Measurements from ENCODE around the gene BUB3.

BUB3 gene, protein sequence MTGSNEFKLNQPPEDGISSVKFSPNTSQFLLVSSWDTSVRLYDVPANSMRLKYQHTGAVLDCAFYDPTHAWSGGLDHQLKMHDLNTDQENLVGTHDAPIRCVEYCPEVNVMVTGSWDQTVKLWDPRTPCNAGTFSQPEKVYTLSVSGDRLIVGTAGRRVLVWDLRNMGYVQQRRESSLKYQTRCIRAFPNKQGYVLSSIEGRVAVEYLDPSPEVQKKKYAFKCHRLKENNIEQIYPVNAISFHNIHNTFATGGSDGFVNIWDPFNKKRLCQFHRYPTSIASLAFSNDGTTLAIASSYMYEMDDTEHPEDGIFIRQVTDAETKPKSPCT

GRCh38 chr10:123154092-123154710 is at the start of gene BUB3:
Gene BUB3 (plus strand): TSS chr10:123154402. CDS start chr10:123154918, 516 bp downstream.
- peak; percentile 92 for DNase-seq (ENCODE audit: low read depth)

- no peak for DNase-seq (ENCODE audit: low read depth)
Observed at GRCh38 chr10:123109466-123109865, 44.7 kb upstream of the BUB3 start.

DNA sequence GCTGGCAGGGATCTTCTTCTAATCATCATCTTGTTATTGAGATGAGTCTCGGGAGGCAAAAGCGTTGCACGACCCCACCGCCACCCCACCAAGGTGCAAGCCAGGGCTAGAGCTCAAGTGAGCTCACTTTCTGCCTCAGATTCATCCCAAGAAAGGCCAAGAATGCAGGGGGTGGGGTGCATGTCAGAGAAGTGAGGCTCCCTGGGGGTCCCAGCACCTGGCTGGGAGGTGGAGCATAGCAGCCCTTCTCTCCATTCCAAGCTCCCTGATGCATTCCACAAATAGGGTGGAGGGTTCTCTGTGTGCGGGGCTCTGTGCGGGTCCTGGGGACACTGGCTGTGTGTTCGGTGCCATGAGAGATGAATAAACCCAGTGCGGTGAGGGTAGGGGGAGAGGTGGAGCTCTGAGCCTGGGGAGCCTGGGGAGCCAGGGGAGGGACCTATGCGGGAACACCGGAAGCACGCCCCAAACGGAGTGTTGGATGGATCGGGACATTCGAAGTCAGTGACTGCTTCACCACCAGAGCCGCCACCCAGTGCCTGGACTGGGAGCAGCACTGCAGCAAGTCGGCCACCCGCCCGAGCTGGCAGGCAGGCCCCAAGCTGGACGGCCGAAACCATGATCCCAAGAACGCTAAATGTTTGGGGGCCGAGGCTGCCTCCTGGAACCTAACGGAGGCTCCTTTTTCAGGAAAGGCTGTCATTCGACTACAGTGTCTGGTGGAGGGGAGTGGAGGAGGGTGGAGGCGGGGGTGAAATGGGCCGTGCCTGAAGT is 36.4 kb upstream of the BUB3 start:
- DNase-seq (ENCODE audit: low read depth) = no peak

DNA sequence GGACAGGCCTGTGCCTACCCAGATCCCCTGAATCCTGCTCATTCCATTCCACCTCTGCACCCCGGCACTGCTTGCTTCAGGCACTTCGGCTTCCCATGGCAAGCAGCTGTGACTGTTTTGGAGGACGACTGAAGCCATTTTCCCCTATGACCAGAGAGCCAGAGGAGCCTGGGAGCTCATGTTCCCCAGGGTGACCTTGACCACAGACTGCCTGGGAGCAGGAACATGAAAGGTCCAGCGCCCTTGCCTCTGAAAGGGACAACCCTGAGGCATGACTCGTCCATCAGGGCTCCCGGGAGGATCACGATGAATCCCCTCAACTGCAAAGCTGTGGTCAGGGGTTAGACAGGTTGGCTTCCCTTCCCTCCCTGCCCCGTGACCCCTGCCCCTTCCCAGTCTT is 35.1 kb upstream of the BUB3 start:
- DNase-seq (ENCODE audit: low read depth) = no peak

- no peak for DNase-seq (ENCODE audit: low read depth)
Observed at GRCh38 chr10:123126246-123126645, 28.0 kb upstream of the BUB3 start.

DNA sequence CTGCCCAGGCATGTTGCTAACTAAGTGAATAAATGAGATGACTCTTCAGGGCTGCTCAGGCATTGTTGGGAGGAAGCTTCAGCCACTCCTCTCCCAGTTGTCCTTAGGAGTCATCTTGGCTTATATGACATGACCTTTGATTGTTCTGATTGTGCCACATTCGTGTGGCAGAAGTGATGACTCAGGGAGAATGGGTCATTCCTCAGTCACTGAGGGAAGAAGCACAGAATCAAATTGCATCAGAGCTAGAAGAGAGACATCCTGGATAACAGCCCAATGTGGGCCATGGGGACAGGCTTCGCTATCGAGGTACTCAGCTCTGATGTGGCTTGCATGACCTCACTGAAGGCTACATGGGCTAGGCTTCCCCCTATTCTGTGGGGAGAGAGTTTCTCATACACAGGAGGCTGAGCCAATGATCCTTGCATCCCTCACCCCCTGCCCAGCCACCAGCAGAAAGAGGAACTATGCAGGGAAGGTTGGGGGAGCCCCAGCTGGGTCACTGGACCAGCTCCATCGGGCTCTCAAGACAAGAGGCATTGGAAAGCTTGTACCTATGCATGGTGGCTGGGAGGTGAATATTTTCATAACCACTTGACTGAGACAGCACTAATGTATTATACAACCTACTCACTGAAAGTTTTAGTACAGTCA is 24.5 kb upstream of the BUB3 start:
- no peak for DNase-seq (ENCODE audit: low read depth)

DNA sequence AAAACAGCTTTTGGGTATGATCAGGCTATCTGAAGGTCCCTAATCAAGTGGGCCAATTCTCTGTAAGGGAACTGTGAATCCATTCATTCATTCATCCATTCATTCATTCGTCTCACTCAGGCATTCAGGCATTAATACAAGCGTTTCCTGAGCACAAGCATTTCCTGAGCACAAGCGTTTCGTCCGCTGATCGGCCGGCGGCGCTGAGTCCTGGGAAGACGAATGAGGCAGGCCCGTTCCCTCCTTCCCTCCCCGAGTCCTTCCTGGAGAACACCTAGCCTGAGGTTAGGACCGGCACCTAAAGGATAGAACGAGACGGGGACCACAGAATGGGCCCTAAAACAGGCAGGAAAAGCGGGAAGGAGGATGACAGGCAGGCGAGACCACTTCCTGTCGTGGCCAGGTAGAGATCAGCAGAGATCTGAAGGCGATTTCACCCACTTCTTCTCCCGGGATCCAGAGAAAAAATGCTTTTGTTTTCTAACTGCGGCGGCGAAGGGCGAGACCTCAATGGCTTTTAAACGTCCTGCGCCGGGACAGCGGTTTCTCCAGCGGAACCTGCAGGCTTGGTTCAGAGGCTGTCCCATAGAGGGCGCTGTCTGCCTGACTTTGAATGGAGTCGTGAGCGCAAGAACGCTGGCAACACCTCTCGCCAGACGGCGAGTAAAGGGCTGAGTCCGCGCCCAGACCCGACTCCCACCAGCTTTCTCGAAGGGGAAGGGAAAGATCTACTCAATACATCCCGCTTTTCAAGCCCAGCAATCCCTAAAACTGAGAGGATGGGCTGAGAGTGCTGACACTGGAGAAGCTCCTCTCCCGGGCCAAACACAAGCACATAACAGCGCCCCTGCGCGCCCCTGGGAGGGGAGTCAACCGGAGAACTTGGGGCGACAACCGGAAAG is 21.4 kb upstream of the BUB3 start:
- DNase-seq (ENCODE audit: low read depth) = peak; percentile 80

GRCh38 chr10:123133541-123134342 is 20.5 kb upstream of the BUB3 start:
- no peak for DNase-seq (ENCODE audit: low read depth)

DNA sequence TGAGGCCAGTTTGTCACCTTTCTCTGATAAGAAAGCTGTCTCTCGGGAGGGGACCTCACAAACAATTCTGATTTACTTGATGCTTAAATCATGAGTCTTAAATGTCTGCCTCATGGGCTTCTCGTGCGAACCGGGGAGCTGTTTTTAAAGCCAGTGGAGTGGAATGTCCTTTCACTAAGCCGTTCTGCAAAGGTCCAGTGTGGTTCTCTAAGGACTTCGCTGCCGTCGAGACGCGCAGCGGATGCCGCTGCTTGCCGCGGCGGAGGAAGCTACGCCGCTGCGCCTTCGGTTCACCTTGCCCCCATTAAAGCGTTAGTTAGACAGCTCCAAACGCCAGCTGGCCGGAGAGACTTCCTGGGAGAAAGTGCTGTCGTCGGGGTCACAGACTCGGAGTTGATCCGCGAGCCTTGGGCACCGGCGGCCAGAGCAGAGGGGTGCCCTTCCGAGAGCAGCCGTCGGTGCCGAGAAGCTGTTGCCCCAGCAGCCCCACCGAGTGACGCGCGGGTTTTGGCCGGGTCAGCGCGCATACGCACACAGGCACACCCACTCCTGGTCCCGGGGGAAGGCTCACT is 19.8 kb upstream of the BUB3 start:
- DNase-seq (ENCODE audit: low read depth) = no peak

DNA sequence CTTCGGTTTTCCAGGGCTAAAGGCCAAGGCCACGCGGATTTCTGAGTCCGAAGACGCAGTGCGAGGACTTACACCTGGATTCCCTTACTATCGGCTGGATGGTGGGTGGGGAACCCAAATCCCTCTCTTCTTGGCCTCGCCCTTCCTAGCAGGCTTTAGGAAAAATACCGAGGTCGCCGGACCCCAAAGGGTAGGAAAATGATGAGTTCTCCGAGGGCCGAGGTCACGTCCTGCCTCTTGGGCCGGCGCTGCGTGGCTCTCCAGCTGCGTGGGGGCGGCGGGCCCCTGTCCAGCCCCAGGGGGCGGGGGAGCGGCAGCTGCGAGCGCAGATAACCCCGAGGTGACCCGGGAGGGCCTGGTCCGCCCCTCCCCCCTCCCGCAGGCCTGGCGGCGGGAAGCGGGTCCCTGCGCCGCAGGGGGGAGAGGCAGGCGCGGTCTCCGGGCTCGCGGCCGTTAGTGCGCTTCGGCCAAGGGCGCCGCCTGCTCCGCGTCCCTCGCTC is 19.2 kb upstream of the BUB3 start:
- no peak for DNase-seq (ENCODE audit: low read depth)

DNA sequence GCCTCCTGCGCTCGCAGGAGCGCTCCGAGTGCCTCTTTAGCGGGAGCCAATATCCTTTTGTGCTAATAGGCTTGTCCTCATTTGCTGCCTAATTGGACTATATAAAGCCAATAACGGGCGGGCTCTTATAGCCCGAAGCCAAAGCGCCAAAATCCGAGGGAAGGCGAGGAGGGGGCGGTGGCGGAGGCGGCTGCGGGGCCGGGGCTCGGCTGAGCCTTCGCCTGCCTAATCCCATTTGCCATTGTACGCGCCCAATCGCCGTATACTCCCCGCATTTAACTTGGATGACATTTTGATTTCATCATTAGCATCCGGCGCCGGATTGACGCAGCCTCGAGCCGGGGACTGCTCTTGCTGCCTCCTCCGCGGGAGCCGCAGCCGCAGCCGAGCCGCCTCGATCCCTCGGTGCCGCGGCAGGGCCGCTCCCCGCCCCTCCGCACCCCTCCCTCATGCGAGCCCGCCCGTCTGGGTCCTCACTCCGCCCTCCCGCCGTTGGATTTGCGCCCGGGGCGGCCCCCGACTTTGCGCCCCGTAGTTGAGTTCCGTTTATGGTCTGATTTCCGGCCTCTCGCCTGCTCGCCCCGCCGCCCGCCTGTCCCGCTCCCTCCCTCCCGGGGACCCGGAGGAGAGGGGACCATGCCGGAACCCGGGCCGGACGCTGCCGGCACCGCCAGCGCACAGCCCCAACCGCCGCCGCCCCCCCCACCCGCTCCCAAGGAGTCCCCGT is 18.6 kb upstream of the BUB3 start, which contains the start of gene HMX3:
TSS of gene HMX3 (plus strand) at position 556 of the 727 bp plus-strand sequence. CDS start at position 637, 81 bp downstream.
- no peak for DNase-seq (ENCODE audit: low read depth)

- no peak for DNase-seq (ENCODE audit: low read depth)
Observed at GRCh38 chr10:123136221-123136805, 17.9 kb upstream of the BUB3 start.

GRCh38 chr10:123136806-123137642 is 17.2 kb upstream of the BUB3 start:
- no peak for DNase-seq (ENCODE audit: low read depth)

GRCh38 chr10:123139165-123139520 is 15.1 kb upstream of the BUB3 start:
- DNase-seq (ENCODE audit: low read depth) = no peak

GRCh38 chr10:123139521-123140163 is 14.6 kb upstream of the BUB3 start:
- no peak for DNase-seq (ENCODE audit: low read depth)

- DNase-seq (ENCODE audit: low read depth) = no peak
Observed at GRCh38 chr10:123140164-123140982, 13.8 kb upstream of the BUB3 start.

- no peak for DNase-seq (ENCODE audit: low read depth)
Observed at GRCh38 chr10:123140983-123141390, 13.2 kb upstream of the BUB3 start.
